IPS DF 4.7 (cell line): ENCODE data around the gene EIF3A.

Experiments used
- DNase-seq: peaks from one replicate; pipeline ENCODE4 v3.0.0-alpha.2; 2013; ENCODE audit warnings: low spot score; ENCODE audit errors: extremely low read depth

The EIF3A gene

GRCh38 chr10:119005362-119006043, 75.1 kb downstream of the EIF3A start:
- no peak for DNase-seq

DNA sequence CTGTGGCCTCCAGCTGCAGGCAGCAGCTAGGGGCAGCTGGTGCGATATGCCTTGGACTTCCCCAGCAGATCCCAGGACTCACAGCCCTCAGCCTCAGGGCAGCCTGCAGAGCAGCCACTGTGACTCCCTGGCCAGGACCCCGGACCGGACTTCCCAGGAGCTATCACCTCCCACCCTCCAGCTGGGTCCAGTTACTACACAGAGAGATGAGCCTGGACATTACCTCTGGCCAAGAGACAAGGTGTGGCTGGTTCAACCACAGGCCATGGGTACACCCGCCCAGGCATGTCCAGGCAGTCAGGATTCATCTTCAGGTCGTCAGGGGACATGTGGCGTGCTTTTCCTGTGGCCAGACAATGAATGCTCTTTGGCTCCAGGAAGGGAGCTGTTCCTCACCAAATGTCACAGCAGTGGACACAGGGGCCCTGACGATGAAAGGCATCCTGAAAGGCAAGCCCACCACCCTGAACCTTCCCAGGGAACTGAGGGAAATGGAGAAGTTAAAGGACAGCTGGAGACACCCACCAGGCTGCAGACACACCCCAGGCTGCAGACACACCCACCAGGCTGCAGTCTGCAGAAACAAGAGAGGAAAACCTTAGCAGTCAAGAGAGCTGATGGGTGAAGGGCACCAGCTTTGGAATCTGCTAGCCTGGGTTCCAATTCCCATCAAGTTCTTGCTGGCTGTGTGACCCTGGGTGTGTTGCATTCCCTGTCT, 76.9 kb downstream of the EIF3A start:
- DNase-seq: no peak

DNA sequence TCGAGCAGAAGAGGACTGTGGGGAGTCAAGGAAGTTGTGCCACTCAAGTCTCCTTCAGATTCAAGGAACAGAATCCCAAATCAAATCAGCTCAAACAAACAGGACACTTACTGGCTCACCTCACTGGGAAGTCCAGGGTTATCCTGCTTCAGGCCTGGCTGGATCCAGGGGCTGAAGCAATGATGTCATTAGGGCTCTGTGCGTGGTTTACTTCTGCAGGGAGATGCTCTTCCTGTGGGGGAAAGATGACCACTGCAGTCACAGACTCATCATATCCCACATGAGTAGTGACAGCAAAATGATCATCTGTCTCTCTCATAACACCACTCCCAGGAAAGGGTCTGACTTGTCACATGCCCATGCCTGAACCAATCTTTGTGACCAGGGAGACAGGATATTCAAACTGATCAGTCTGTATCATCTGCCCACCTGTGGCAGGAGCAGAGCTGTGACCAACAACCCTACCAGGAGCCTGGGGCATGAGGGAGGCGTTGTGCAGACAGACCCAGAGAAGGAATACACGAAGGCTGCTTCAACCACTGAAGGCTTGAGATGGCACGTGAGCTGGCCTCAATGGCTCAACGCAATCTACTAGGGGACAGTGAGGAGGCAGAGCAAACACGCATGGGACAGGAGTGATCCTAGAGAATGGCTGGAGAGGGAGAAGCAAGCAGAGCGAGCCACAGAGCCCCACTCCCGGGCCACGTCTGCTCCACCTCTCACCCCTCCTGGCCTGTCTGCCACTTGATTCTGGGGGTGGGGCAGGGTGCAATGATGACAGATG, 78.7 kb downstream of the EIF3A start:
- no peak for DNase-seq

DNA sequence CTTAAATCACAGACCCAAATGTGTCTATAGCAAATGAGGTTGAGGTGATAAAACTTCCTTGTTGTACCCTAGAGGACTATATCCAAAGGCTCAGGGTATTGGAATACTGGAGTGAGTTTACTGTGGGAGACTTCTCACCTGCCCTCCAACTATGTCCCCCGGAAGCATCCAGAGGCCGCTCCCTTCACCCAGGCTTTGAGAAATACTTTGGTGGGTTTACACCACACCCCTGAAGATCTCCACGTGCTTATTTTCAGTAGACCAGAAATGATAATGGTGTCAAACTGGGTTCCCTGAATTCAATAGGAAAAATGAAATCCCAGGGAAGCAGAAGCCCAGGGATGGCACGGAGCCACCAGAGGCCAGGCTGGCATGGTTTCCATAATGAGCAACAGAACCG, 82.4 kb downstream of the EIF3A start:
- DNase-seq: no peak

DNA sequence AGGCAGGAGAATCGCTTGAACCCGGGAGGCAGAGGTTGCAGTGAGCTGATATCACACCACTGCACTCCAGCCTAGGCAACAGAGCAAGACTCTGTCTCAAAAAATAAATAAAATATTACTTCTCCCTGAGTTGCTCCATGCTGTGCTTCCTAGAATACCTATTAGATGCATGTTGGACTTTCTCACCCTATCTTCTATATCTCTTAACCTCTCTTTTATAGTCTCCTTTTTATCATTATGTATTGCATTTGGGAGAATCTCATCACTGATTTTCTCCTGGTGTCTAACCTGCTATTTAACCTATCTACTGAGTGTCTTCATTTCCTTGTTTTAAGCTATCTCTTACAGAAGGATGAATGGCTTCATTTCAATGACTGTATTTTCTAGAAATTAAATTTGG, 83.2 kb downstream of the EIF3A start:
- no peak for DNase-seq

DNA sequence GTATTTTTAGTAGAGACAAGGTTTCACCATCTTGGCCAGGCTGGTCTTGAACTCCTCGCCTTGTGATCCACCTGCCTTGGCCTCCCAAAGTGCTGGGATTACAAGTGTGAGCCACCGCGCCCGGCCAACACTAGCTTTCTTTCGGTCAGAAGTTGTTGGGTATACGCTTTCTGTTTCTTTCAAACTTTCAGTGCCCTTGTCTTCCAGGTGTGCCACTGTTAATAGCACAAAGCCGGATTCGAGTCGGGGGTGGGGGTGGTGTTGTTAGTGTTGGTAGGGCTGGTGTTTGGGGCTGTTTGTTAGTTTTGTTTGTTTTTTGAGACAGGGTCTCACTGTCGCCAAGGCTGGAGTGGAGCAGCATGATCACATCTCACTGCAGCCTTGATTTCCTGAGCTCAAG, 84.9 kb downstream of the EIF3A start:
- DNase-seq: no peak

GRCh38 chr10:118994321-118994720, 86.3 kb downstream of the EIF3A start:
- no peak for DNase-seq

- DNase-seq: no peak
Measured at GRCh38 chr10:118993214-118993613, 87.4 kb downstream of the EIF3A start.

DNA sequence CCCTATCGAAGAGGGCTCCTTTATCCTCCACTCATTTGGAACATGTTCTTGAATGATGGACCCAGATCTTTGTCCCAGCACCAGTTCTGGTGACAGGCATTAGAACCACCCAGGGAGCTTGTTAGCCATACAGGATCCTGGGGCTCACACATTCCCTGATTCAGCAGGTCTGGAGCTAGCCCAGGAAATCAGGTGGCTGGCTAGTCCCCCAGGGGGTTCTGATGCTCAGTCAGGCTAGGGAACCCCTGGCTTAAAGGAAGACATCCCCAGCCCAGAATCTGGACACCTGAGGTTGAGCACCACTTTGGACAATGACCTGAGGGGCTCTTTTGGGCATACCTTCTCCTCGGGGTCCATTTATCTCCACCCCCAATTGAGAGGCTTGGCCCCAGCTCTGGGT, 88.1 kb downstream of the EIF3A start:
- no peak for DNase-seq

DNA sequence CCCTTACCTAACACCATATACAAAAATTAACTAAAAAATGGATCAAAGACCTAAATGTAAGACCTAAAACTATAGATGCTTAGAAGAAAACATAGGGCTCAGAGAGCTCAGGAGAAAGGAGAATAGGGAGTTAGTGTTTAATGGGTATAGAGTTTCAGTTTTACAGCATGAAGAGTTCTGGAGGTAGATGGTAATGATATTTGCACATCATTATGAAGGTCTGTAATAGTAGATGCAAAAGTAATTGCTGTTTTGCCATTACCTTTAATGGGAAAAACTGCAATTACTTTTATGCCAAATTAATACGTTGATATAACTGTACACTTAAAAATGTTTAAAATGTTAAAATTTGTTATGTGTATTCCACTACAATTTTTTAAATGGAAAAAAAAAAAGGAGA, 90.3 kb downstream of the EIF3A start:
- DNase-seq: no peak

DNA sequence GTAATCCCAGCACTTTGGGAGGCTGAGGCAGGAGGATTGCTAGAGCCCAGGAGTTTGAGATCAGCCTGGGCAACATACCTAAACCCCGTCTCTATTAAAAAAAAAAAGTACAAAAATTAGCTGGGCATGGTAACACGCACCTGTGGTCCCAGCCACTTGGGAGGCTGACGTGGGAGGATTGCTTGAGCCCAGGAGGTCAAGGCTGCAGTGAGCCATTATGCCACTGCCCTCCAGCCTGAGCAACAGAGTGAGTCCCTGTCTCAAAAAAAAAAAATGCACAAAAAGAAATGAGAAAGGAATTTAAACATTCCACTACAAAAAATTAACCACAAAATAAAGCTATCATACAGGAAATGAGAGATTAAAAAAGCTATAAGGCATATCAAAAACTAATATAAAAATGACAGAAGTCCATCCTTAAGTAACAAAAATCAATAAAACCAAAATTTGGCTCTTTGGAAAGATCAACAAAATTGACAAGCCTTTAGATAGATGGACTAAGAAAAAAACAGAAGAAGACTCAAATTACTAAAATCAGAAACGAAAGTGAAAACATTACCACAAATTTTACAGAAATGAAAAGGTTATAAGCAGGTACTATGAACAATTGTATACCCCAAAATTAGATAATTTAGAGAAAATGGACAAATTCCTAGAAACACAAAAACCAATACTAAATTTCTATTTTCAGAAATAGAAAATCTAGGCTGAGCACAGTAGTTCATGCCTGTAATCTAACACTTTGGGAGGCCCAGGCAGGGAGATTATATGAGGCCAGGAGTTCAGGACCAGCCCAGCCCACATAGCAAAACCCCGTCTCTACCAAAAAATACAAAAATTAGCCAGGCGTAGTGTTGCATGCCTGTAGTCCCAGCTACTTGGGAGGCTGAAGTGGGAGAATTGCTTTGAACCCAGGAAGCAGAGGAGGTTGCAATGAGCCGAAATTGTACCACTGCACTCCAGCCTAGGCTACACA, 93.5 kb downstream of the EIF3A start:
- DNase-seq: no peak

DNA sequence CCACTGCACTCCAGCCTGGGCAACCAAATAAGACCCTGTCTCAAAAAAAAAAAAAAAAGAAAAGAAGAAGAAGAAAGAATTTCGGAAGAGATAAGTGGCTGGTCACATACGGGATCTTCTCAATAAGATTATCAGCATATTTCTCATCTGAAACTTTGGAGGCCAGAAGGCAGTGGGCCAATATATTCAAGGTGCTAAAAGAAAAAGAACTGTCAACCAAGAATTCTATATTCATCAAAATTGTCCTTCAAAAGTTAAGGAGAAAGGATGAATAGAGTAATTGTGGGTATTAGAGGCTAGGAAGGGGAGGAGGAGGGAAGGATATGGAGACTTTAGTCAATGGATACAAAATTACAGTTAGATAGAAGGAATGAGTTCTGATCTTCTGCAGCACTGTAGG, 95.0 kb downstream of the EIF3A start:
- DNase-seq: no peak
